ENCODE measurements around the gene EFR3B.

Gene EFR3B

GRCh38 chr2:25197336-25198208 is 155.7 kb downstream of the EFR3B start:
- Histone ChIP-seq H3K9me2 (replicated peaks; ENCODE audit: control insufficient read depth, low read length) (no peaks in the 10 kb centered on the region), H4K20me1 (ENCODE audit: control insufficient read depth, insufficient read depth, low read depth, low read length) (peaks cover 4% of the 10 kb centered on the region; the same call in 1 of the 2 replicates), H3F3A (ENCODE audit: control insufficient read depth, insufficient read depth) (no peaks in the 10 kb centered on the region), H3K9me3 (ENCODE audit: control insufficient read depth, insufficient read depth, low read length) (no peaks in the 10 kb centered on the region), H3K4me1 (ENCODE audit: control insufficient read depth, low read length) (peaks cover 20% of the 10 kb centered on the region), H3K27ac (ENCODE audit: low read depth, low read length) (no peak overlapping the region), H3K4me3 (ENCODE audit: low read length) (no peak overlapping the region), H3K27me3 (ENCODE audit: control insufficient read depth, low read length) (peaks cover 39% of the 10 kb centered on the region), H3K4me2 (ENCODE audit: low read length) (no peak overlapping the region), H3K79me2 (ENCODE audit: control insufficient read depth, low read length) (no peaks in the 10 kb centered on the region), H3K36me3 (ENCODE audit: control insufficient read depth, low read length) (no peaks in the 10 kb centered on the region)
- TF ChIP-seq EZH2phosphoT487 (IDR thresholded peaks at IDR 0.05; ENCODE audit: borderline replicate concordance, low read length): no peak
- no peak for TF ChIP-seq CTCF (IDR thresholded peaks at IDR 0.05; ENCODE audit: low read depth, low read length, poor library complexity, severe bottlenecking)

- Histone ChIP-seq H3K9me3 (ENCODE audit: control insufficient read depth, insufficient read depth, low read length) (no peaks in the 10 kb centered on the region), H3K4me1 (ENCODE audit: control insufficient read depth, low read length) (peaks cover 22% of the 10 kb centered on the region), H3F3A (ENCODE audit: control insufficient read depth, insufficient read depth) (no peaks in the 10 kb centered on the region), H3K27me3 (ENCODE audit: control insufficient read depth, low read length) (peaks cover 43% of the 10 kb centered on the region), H3K4me2 (ENCODE audit: low read length) (no peak overlapping the region), H3K9me2 (replicated peaks; ENCODE audit: control insufficient read depth, low read length) (no peaks in the 10 kb centered on the region), H3K27ac (ENCODE audit: low read depth, low read length) (no peak overlapping the region), H3K4me3 (ENCODE audit: low read length) (no peak overlapping the region), H3K79me2 (ENCODE audit: control insufficient read depth, low read length) (no peaks in the 10 kb centered on the region), H4K20me1 (ENCODE audit: control insufficient read depth, insufficient read depth, low read depth, low read length) (peaks cover 4% of the 10 kb centered on the region; the same call in 1 of the 2 replicates), H3K36me3 (ENCODE audit: control insufficient read depth, low read length) (no peaks in the 10 kb centered on the region)
- no peak for TF ChIP-seq CTCF (IDR thresholded peaks at IDR 0.05; ENCODE audit: low read depth, low read length, poor library complexity, severe bottlenecking)
- no peak for TF ChIP-seq EZH2phosphoT487 (IDR thresholded peaks at IDR 0.05; ENCODE audit: borderline replicate concordance, low read length)
These were observed 156.3 kb downstream of the EFR3B start for GRCh38 chr2:25198209-25198525.

GRCh38 chr2:25198576-25198975 is 156.7 kb downstream of the EFR3B start:
- Histone ChIP-seq H3K27me3 (ENCODE audit: control insufficient read depth, low read length) (peaks cover 47% of the 10 kb centered on the region), H3K4me2 (ENCODE audit: low read length) (no peak overlapping the region), H3K4me1 (ENCODE audit: control insufficient read depth, low read length) (peaks cover 22% of the 10 kb centered on the region), H3K4me3 (ENCODE audit: low read length) (no peak overlapping the region), H3K9me2 (replicated peaks; ENCODE audit: control insufficient read depth, low read length) (no peaks in the 10 kb centered on the region), H3K36me3 (ENCODE audit: control insufficient read depth, low read length) (no peaks in the 10 kb centered on the region), H4K20me1 (ENCODE audit: control insufficient read depth, insufficient read depth, low read depth, low read length) (peaks cover 4% of the 10 kb centered on the region; the same call in 1 of the 2 replicates), H3K9me3 (ENCODE audit: control insufficient read depth, insufficient read depth, low read length) (no peaks in the 10 kb centered on the region), H3F3A (ENCODE audit: control insufficient read depth, insufficient read depth) (no peaks in the 10 kb centered on the region), H3K27ac (ENCODE audit: low read depth, low read length) (no peak overlapping the region), H3K79me2 (ENCODE audit: control insufficient read depth, low read length) (no peaks in the 10 kb centered on the region)
- TF ChIP-seq CTCF (IDR thresholded peaks at IDR 0.05; ENCODE audit: low read depth, low read length, poor library complexity, severe bottlenecking): no peak
